ENCODE data around the gene RELT. TPM values are rescaled to one million over a fixed set of nuclear protein-coding genes. Genes with fewer than 3 reads are reported as not detected.

Gene RELT
- 10 to 100 TPM; 28.1 to 79.8 (median 41.3) TPM for total RNA-seq
- polyA plus RNA-seq, result 10 to 100 TPM; 13.5 to 28.2 (median 21.7) TPM
- long read RNA-seq, donor 1, partial matches to known transcripts, result 0 of 2 reads
- long read RNA-seq, donor 1, other reads (novel, unspliced or antisense), result 0 of 2 reads
- long read RNA-seq, donor 2, partial matches to known transcripts, result 0 of 1 reads
- long read RNA-seq, donor 2, other reads (novel, unspliced or antisense), result 0 of 1 reads

- peak; percentile 99 for DNase-seq
- whole genome bisulfite sequencing, 5 donors, result 0 to 3% (median 1%) methylated on average over 36 to 96 of the region's 96 CpGs
- H3K27me3 ChIP-seq (replicated peaks in 1 of 7), result no peaks in the 10 kb centered on the region
- intact Hi-C loops (cut with DNase I; ENCODE audit: low total_unique reads), result no loop called here
- no peaks in the 10 kb centered on the region for H3K9me3 ChIP-seq
- peaks cover 0 to 12% (median 0%) of the 10 kb centered on the region in 6 donors for H3K36me3 ChIP-seq
- peak within 1 kb of the TSS; percentile 73 to 99 (median 96) for H3K27ac ChIP-seq
- peaks cover 18 to 83% (median 67%) of the 10 kb centered on the region in 6 donors for H3K4me1 ChIP-seq
- TF ChIP-seq CTCF (IDR thresholded peaks at IDR 0.05 in 8 of 11, conservative IDR thresholded peaks at IDR 0.05 in 3 of 11) (peak; percentile 87 to 99 (median 99)), POLR2AphosphoS5 (IDR thresholded peaks at IDR 0.05) (peak; percentile 86 to 93 (median 89)), POLR2A (IDR thresholded peaks at IDR 0.05) (peak in 2 of 3 donors; percentile 40 to 83)
- peak within 1 kb of the TSS; percentile 62 to 95 (median 81) for H3K4me3 ChIP-seq
These were observed at the start of gene RELT for GRCh38 chr11:73376160-73376802. RELT (plus strand) TSS chr11:73376399; CDS start chr11:73389137, 12,738 bp downstream.

GRCh38 chr11:73326929-73327811 lies 49.0 kb upstream of the RELT start:
- TF ChIP-seq CTCF (IDR thresholded peaks at IDR 0.05 in 8 of 11, conservative IDR thresholded peaks at IDR 0.05 in 3 of 11) (no peak), POLR2AphosphoS5 (IDR thresholded peaks at IDR 0.05) (no peak), POLR2A (IDR thresholded peaks at IDR 0.05) (no peak)
- DNase-seq, result no peak
- H3K4me1 ChIP-seq, result peaks cover 16 to 93% (median 48%) of the 10 kb centered on the region in 6 donors
- no peaks in the 10 kb centered on the region for H3K36me3 ChIP-seq
- no peak overlapping the region for H3K4me3 ChIP-seq
- no peaks in the 10 kb centered on the region for H3K9me3 ChIP-seq
- H3K27me3 ChIP-seq (replicated peaks in 1 of 7), result no peaks in the 10 kb centered on the region
- intact Hi-C loops (cut with DNase I; ENCODE audit: low total_unique reads), result no loop called here
- WGBS, 5 donors, result 49 to 65% (median 54%) methylated on average over 8 to 10 of the region's 10 CpGs
- H3K27ac ChIP-seq, result peak overlapping the region; percentile 4 to 83 (median 44)

GRCh38 chr11:73327812-73328364 lies 48.3 kb upstream of the RELT start:
- peak overlapping the region in 6 of 8 donors; percentile 34 to 83 (median 60) for H3K27ac ChIP-seq
- no peaks in the 10 kb centered on the region for H3K36me3 ChIP-seq
- H3K4me3 ChIP-seq, result no peak overlapping the region
- 64 to 79% (median 77%) methylated on average over 4 of the region's 4 CpGs for WGBS, 5 donors
- no peak for DNase-seq
- no peaks in the 10 kb centered on the region for H3K27me3 ChIP-seq (replicated peaks in 1 of 7)
- peaks cover 9 to 92% (median 46%) of the 10 kb centered on the region in 6 donors for H3K4me1 ChIP-seq
- no peaks in the 10 kb centered on the region for H3K9me3 ChIP-seq
- no peak for TF ChIP-seq POLR2A (IDR thresholded peaks at IDR 0.05)
- TF ChIP-seq POLR2AphosphoS5 (IDR thresholded peaks at IDR 0.05), result no peak
- no peak for TF ChIP-seq CTCF (IDR thresholded peaks at IDR 0.05 in 8 of 11, conservative IDR thresholded peaks at IDR 0.05 in 3 of 11)
- intact Hi-C loops (cut with DNase I; ENCODE audit: low total_unique reads), result no loop called here

Measured in spleen (tissue), 13 donors.